GM12801 (cell line): ENCODE data around the gene DNAH14.

ENCODE experiments used
- TF ChIP-seq, protein P1 (sequence below): IDR thresholded peaks from one replicate; pipeline ENCODE4 v1.5.1; 2011; ENCODE audit warnings: control low read depth; ENCODE audit not compliant: insufficient read length; ENCODE audit errors: extremely low read depth

The DNAH14 gene

DNA sequence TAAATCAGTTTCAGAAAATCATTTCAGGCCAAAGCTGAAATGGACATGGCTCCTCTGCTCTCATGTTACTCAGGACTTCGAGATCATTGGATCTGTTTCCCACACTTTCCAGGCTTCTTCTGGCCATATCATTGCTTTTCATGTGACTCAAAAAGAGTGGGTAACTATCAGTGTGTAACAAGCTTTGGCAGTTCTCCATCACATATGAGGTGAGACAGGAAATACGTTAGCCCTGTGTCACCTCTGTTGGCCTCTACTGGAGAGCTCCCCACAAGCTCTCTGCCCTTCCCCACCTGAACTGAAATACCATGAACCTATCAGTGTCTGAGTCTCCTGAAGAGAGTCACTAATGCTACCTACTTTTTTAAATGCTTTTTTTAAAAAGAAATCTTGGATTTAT is 370.1 kb downstream of the DNAH14 start:
- TF ChIP-seq, protein P1, sequence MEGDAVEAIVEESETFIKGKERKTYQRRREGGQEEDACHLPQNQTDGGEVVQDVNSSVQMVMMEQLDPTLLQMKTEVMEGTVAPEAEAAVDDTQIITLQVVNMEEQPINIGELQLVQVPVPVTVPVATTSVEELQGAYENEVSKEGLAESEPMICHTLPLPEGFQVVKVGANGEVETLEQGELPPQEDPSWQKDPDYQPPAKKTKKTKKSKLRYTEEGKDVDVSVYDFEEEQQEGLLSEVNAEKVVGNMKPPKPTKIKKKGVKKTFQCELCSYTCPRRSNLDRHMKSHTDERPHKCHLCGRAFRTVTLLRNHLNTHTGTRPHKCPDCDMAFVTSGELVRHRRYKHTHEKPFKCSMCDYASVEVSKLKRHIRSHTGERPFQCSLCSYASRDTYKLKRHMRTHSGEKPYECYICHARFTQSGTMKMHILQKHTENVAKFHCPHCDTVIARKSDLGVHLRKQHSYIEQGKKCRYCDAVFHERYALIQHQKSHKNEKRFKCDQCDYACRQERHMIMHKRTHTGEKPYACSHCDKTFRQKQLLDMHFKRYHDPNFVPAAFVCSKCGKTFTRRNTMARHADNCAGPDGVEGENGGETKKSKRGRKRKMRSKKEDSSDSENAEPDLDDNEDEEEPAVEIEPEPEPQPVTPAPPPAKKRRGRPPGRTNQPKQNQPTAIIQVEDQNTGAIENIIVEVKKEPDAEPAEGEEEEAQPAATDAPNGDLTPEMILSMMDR: no peak

DNA sequence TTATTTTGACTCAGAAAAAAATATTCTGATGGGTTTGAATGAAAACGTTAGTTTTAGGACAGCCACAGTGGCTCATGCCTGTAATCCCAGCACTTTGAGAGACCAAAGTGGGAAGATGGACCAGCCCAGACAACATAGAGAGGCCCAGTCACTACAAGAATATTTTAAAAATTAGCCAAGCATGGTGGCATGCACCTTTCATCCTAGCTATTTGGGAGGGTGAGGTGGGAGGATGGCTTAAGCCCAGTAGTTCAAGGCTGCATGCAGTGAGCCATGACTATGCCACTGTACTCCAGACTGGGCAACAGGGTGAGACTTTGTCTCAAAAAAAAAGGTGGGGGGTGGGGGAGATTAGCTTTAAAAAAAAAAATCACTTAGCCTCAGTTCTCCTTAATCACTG is 370.9 kb downstream of the DNAH14 start:
- TF ChIP-seq, protein P1: no peak

DNA sequence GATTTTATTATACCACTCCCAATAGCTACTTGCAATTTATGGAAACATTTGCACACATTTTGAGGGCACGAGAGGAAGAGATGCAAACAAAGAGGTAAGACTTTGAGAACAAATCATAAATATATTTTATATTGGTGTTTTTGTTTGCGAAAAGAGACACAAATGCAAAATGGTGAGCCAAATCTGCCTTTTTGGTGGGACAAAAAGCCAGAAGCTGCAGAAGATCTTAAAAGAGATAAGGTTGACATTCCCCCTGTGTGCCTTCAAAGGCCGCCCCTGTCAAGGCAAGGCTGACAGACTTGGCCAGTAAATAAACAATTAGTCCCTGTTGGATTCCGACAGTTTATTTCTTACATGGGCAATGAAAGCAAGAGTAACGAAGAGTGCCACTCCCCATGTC is 375.5 kb downstream of the DNAH14 start:
- TF ChIP-seq, protein P1: no peak

DNA sequence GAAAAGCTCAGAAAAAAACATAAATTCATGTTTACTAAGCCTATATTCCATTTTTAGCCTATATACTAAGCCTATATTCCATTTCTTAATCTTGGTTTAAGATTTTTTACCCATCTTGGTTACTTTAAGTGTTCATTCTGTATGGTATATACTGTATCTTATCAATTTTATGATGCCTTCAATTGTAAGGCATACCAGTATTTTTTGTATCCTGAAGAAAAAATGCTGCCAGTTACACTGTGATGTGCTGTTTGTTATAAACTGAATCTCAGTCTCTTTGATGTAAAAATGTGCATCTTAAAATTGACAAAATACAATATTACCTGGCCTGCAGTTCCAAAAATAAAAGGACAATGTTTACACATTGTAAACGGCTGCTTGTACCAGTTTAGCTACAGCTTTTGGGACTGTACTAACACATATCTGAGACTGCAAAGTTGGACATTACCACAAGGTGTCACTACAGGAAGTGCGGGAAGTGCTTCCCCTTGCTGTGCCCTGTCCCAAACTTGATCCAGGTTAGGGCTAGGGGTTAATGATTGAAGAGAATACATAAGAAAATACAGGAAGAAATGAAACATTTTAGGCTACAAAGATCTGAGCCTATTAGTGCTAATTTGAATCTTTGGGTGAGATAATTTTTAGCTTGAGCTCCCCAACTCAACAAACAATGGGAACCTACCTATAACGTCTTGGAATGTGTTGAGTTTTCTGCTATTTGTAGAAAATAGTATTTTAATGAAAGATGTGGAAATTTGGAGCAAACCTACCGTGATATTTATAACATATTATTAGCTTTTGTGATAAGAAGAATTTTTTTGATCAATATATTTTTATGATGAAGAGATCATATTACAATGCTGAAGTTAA is 389.5 kb downstream of the DNAH14 start:
- TF ChIP-seq, protein P1: no peak

DNA sequence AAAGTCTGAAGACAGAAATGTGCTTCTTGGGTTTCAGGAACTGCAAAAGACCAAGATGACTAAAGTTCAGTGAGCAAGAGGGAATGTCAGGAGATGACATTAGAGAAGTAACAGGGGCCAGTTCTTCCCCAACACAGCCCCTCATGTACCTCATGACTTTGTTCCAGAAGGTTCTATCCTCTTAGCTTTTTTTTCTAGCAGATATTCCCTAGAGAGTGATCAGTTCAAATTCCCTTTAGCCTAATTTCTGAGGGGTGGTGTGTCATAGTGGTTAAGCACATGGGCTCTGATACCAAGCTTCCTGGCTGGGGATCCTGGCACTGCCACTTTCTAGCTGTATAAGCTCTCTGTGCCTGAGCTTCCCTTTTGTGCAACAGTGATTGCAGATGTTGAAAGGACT is 390.4 kb downstream of the DNAH14 start:
- TF ChIP-seq, protein P1: no peak

DNA sequence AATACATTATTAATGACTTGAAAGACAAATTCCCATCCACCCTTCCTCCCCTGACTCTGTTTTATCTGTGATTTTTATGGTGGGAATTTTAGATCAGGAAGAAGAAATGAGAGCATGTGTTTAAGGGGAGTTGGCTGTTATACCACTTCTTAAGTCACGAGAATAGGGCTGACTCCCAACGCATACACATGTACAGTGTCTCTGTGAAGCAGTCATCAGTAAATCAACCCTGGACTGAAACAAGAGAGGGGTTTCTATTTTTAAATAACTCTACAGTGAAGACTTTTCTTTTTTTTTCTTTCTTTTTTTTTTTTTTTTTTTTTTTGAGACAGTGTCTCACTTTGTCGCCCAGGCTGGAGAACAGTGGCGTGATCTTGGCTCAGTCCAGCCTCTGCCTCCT is 392.3 kb downstream of the DNAH14 start:
- TF ChIP-seq, protein P1: no peak

DNA sequence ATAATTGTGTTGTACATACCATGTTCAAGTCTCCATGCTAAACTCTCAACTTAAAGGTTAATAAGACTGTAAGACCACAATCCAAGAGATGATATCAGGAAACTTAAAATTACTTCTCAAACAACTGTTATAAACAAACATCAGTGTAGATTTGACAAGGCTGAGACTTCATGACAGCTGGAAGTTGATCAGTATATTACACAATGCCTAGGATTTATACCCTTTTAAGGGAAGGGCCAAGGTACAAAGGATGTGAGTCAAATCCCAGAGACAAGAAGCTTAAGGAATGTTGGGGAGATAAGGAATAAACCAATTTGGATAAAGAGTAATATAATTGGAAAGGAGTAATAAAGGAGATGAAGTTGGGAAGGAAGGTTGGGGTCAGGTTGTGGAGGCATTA is 399.6 kb downstream of the DNAH14 start:
- TF ChIP-seq, protein P1: no peak

DNA sequence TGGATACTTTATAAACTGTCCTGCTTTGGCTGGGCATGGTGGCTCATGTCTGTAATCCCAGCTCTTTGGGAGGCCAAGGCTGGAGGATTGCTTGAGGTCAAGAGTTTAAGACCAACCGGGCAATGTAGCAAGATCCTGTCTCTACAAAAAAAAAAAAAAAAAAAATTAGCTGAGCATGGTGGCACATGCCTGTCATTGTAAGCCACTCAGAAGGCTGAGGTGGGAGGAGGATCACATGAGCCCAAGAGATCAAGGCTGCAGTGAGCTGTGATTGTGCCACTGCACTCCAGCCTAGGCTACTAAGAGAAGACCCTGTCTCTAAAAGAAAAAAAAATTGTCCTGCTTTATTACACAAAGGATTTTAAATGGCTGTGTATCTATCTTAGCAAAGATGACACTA is 403.2 kb downstream of the DNAH14 start:
- TF ChIP-seq, protein P1: no peak
